ENCODE data around the gene ETV1.

GRCh38 chr7:13911909-13912308, 77.6 kb downstream of the ETV1 start:
- TF ChIP-seq CTCF (IDR thresholded peaks at IDR 0.05) (no peak), POLR2A (IDR thresholded peaks at IDR 0.05) (no peak)
